Measurements from ENCODE around the gene RUSF1.

DNA sequence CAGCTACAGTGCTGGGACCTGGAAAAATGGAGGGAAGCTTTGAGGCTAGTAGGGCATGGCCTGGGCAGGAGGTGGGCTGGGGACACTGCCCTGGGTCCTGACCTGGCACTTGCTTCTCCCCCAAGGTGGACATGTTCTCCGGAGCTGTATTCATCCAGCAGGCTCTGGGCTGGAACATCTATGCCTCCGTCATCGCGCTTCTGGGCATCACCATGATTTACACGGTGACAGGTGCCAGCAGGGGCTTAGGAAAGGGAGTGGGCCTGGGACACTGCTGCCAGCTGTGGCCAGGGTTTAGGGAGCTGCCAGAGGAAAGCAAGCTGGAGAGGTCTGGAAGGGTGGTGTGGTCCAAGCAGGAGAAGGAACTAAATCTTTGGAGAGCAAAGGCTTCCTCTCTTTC lies 22.1 kb downstream of the RUSF1 start:
- TF ChIP-seq EZH2phosphoT487 (conservative IDR thresholded peaks at IDR 0.05; ENCODE audit: low read length) = no peak
- TF ChIP-seq, protein P1, sequence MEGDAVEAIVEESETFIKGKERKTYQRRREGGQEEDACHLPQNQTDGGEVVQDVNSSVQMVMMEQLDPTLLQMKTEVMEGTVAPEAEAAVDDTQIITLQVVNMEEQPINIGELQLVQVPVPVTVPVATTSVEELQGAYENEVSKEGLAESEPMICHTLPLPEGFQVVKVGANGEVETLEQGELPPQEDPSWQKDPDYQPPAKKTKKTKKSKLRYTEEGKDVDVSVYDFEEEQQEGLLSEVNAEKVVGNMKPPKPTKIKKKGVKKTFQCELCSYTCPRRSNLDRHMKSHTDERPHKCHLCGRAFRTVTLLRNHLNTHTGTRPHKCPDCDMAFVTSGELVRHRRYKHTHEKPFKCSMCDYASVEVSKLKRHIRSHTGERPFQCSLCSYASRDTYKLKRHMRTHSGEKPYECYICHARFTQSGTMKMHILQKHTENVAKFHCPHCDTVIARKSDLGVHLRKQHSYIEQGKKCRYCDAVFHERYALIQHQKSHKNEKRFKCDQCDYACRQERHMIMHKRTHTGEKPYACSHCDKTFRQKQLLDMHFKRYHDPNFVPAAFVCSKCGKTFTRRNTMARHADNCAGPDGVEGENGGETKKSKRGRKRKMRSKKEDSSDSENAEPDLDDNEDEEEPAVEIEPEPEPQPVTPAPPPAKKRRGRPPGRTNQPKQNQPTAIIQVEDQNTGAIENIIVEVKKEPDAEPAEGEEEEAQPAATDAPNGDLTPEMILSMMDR (IDR thresholded peaks at IDR 0.05; ENCODE audit: insufficient read depth, low read length, poor library complexity, severe bottlenecking) = no peak
